Renal cortex interstitium (tissue), 11 donors: Measurements from ENCODE around the gene LIMS2. TPM values are rescaled to one million over a fixed set of nuclear protein-coding genes. Genes with fewer than 3 reads are reported as not detected.

ENCODE experiments used
- DNase-seq, 11 donors: peaks; one replicate each; pipeline ENCODE4 v3.0.0-alpha.2; 2013; ENCODE audit warnings: low read depth in 9 of 11, low spot score in 4 of 11; ENCODE audit errors: extremely low read depth in 1 of 11
- polyA plus RNA-seq, 3 donors: library from polyadenylated mRNA; unstranded; fragments of 120-200 nt; gene quantifications; one replicate each; pipeline ENCODE4 v1.2.1, GENCODE V29; 2013; ENCODE audit not compliant: insufficient read length in 3 of 3

LIMS2 gene
- polyA plus RNA-seq, 3 donors: 17.0 to 23.2 (median 22.1) TPM

- DNase-seq: no peak
Measured at GRCh38 chr2:127652786-127653357, 22.5 kb downstream of the LIMS2 start.

GRCh38 chr2:127651971-127652550 lies 23.3 kb downstream of the LIMS2 start:
- no peak for DNase-seq

GRCh38 chr2:127651381-127651809 lies 23.9 kb downstream of the LIMS2 start:
- DNase-seq: no peak

GRCh38 chr2:127650785-127651380 lies 24.4 kb downstream of the LIMS2 start:
- DNase-seq: no peak

GRCh38 chr2:127650041-127650784 lies 25.1 kb downstream of the LIMS2 start:
- DNase-seq: no peak

GRCh38 chr2:127649684-127650040 lies 25.7 kb downstream of the LIMS2 start:
- peak in 8 of 11 donors; percentile 48 to 75 (median 64) for DNase-seq

- DNase-seq: no peak
Measured at GRCh38 chr2:127649100-127649611, 26.2 kb downstream of the LIMS2 start.

- no peak for DNase-seq
Measured at GRCh38 chr2:127648321-127648720, 27.0 kb downstream of the LIMS2 start.

- no peak for DNase-seq
Measured at GRCh38 chr2:127647242-127648190, 27.8 kb downstream of the LIMS2 start.

GRCh38 chr2:127646487-127647241 lies 28.7 kb downstream of the LIMS2 start:
- DNase-seq: no peak

GRCh38 chr2:127645395-127646291 lies 29.7 kb downstream of the LIMS2 start, which contains the start of gene GPR17:
GPR17 (plus strand) TSS chr2:127646153; CDS start chr2:127650736, 4,583 bp downstream.
- DNase-seq: no peak

- DNase-seq: no peak
Measured at GRCh38 chr2:127645026-127645394, 30.3 kb downstream of the LIMS2 start.

- DNase-seq: no peak
Measured at GRCh38 chr2:127644066-127645025, 31.0 kb downstream of the LIMS2 start.

GRCh38 chr2:127643439-127644065 lies 31.8 kb downstream of the LIMS2 start:
- DNase-seq: no peak

- DNase-seq: no peak
Measured at GRCh38 chr2:127642706-127643438, 32.5 kb downstream of the LIMS2 start.
